Activated naive CD8-positive, alpha-beta T cell treated with anti-CD3 and anti-CD28 coated beads, Interleukin-2, amount 50 U/mL, for 24 hours (primary cell): ENCODE results near the gene DAAM2.

Experiments
- ATAC-seq: fragments of 150-1000 bp; cut with Tn5 transposase; one replicate; pipeline ENCODE4 v1.10.0; 2021
- DNase-seq: peaks from one replicate; pipeline ENCODE4 v3.0.0; 2021
- H3K27ac Mint-ChIP-seq: one replicate; pipeline ENCODE4 v1.8.0; 2021; ENCODE audit warnings: mild to moderate bottlenecking, mixed read lengths
- H3K27me3 Mint-ChIP-seq: one replicate; pipeline ENCODE4 v1.8.0; 2021; ENCODE audit warnings: mixed read lengths
- H3K36me3 Mint-ChIP-seq: one replicate; pipeline ENCODE4 v1.8.0; 2021; ENCODE audit warnings: low read depth, mixed read lengths
- H3K4me1 Mint-ChIP-seq: one replicate; pipeline ENCODE4 v1.8.0; 2021; ENCODE audit warnings: mixed read lengths
- H3K4me3 Mint-ChIP-seq: one replicate; pipeline ENCODE4 v1.8.0; 2021; ENCODE audit warnings: mild to moderate bottlenecking, moderate library complexity, mixed read lengths
- H3K9me3 Mint-ChIP-seq: one replicate; pipeline ENCODE4 v1.8.0; 2021; ENCODE audit warnings: mixed read lengths

Gene DAAM2

GRCh38 chr6:39948199-39948791 is 156.1 kb downstream of the DAAM2 start:
- no peak overlapping the region for H3K4me3 Mint-ChIP-seq
- DNase-seq = no peak
- H3K9me3 Mint-ChIP-seq = no peaks in the 10 kb centered on the region
- no peaks in the 10 kb centered on the region for H3K4me1 Mint-ChIP-seq
- no peak overlapping the region for H3K27ac Mint-ChIP-seq
- H3K27me3 Mint-ChIP-seq = no peaks in the 10 kb centered on the region
- no peaks in the 10 kb centered on the region for H3K36me3 Mint-ChIP-seq
- no peak for ATAC-seq

- ATAC-seq = no peak
Measured at GRCh38 chr6:39950125-39950720, 158.0 kb downstream of the DAAM2 start.

GRCh38 chr6:39951191-39951590 is 159.0 kb downstream of the DAAM2 start:
- ATAC-seq = no peak
- peaks cover 6% of the 10 kb centered on the region for H3K27me3 Mint-ChIP-seq
- H3K36me3 Mint-ChIP-seq = no peaks in the 10 kb centered on the region
- no peaks in the 10 kb centered on the region for H3K9me3 Mint-ChIP-seq
- H3K4me3 Mint-ChIP-seq = no peak overlapping the region
- DNase-seq = no peak
- no peaks in the 10 kb centered on the region for H3K4me1 Mint-ChIP-seq
- no peak overlapping the region for H3K27ac Mint-ChIP-seq

More at GRCh38 chr6:39950125-39950720, 158.0 kb downstream of the DAAM2 start:
- Mint-ChIP-seq H3K4me3 (no peak overlapping the region), H3K27ac (no peak overlapping the region), H3K9me3 (no peaks in the 10 kb centered on the region), H3K4me1 (no peaks in the 10 kb centered on the region), H3K36me3 (no peaks in the 10 kb centered on the region), H3K27me3 (peaks cover 3% of the 10 kb centered on the region)
- DNase-seq = no peak

- H3K9me3 Mint-ChIP-seq = no peaks in the 10 kb centered on the region
- H3K36me3 Mint-ChIP-seq = no peaks in the 10 kb centered on the region
- ATAC-seq = no peak
- H3K27me3 Mint-ChIP-seq = peaks cover 6% of the 10 kb centered on the region
- no peak for DNase-seq
- H3K4me3 Mint-ChIP-seq = no peak overlapping the region
- H3K4me1 Mint-ChIP-seq = no peaks in the 10 kb centered on the region
- no peak overlapping the region for H3K27ac Mint-ChIP-seq
Measured at GRCh38 chr6:39951716-39952115, 159.5 kb downstream of the DAAM2 start.

GRCh38 chr6:39952167-39952566 is 160.0 kb downstream of the DAAM2 start:
- no peaks in the 10 kb centered on the region for H3K4me1 Mint-ChIP-seq
- H3K27me3 Mint-ChIP-seq = peaks cover 6% of the 10 kb centered on the region
- H3K4me3 Mint-ChIP-seq = no peak overlapping the region
- ATAC-seq (no peak), DNase-seq (no peak)
- H3K36me3 Mint-ChIP-seq = no peaks in the 10 kb centered on the region
- H3K27ac Mint-ChIP-seq = no peak overlapping the region
- no peaks in the 10 kb centered on the region for H3K9me3 Mint-ChIP-seq

GRCh38 chr6:39953076-39953618 is 161.0 kb downstream of the DAAM2 start:
- no peaks in the 10 kb centered on the region for H3K4me1 Mint-ChIP-seq
- no peak for DNase-seq
- no peak overlapping the region for H3K4me3 Mint-ChIP-seq
- H3K36me3 Mint-ChIP-seq = no peaks in the 10 kb centered on the region
- H3K9me3 Mint-ChIP-seq = no peaks in the 10 kb centered on the region
- no peak overlapping the region for H3K27ac Mint-ChIP-seq
- H3K27me3 Mint-ChIP-seq = peaks cover 7% of the 10 kb centered on the region
- ATAC-seq = no peak
